Aorta (tissue), 5 donors: Measurements from ENCODE around the gene RHOC. TPM values are rescaled to one million over a fixed set of nuclear protein-coding genes. Genes with fewer than 3 reads are reported as not detected.

Experiments used
- ATAC-seq: fragments of 200-7000 bp; cut with Tn5 transposase; one replicate; pipeline ENCODE4 v1.9.1; 2022; ENCODE audit warnings: moderate library complexity; ENCODE audit not compliant: low FRiP score
- DNase-seq, 2 donors: peaks; one replicate each; pipeline ENCODE4 v3.0.0-alpha.2; 2020
- H3K27ac ChIP-seq, 2 donors: one replicate each; pipeline ENCODE4 v1.5.1; 2013; ENCODE audit warnings: low read length in 2 of 2, mild to moderate bottlenecking in 2 of 2, moderate library complexity in 2 of 2, control low read depth in 1 of 2, inconsistent platforms in 1 of 2, low read depth in 1 of 2
- H3K27me3 ChIP-seq, 2 donors: one replicate each; pipeline ENCODE4 v1.6.1; 2013; ENCODE audit warnings: control low read depth in 1 of 2, low read length in 1 of 2, mild to moderate bottlenecking in 1 of 2, moderate library complexity in 1 of 2; ENCODE audit not compliant: insufficient read depth in 2 of 2, control insufficient read depth in 1 of 2
- H3K36me3 ChIP-seq, 2 donors: one replicate each; pipeline ENCODE4 v1.6.1; 2013; ENCODE audit warnings: control low read depth in 1 of 2, low read length in 1 of 2, mild to moderate bottlenecking in 1 of 2; ENCODE audit not compliant: insufficient read depth in 2 of 2, control insufficient read depth in 1 of 2
- H3K4me1 ChIP-seq, 2 donors: one replicate each; pipeline ENCODE4 v1.6.1; 2013; ENCODE audit warnings: low read length in 2 of 2, control low read depth in 1 of 2, mild to moderate bottlenecking in 1 of 2, moderate library complexity in 1 of 2; ENCODE audit not compliant: insufficient read depth in 2 of 2, control insufficient read depth in 1 of 2
- H3K4me3 ChIP-seq, 2 donors: one replicate each; pipeline ENCODE4 v1.5.1; 2013; ENCODE audit warnings: low read length in 2 of 2, control low read depth in 1 of 2, mild to moderate bottlenecking in 1 of 2
- H3K9me3 ChIP-seq: one replicate; pipeline ENCODE4 v1.6.1; 2013; ENCODE audit warnings: mild to moderate bottlenecking, low read length; ENCODE audit not compliant: control insufficient read depth
- WGBS, 2 donors: extraction: QIAGEN DNeasy Blood & Tissue Kit; methylation state at CpG; one replicate each; pipeline ENCODE4 v1.1.7; 2013; 5-methylcytosine and 5-hydroxymethylcytosine counted together
- intact Hi-C, 2 donors: fragments of 100-400 bp; cut with DNase I; formaldehyde crosslinking; loops; one replicate each; pipeline versions ENCODE4 v1.14.2 to v1.15.0; 2022
- polyA plus RNA-seq, 2 donors: library from polyadenylated mRNA; stranded (reverse); fragments of 200-250 nt; gene quantifications; one replicate each; pipeline ENCODE4 v1.2.3, GENCODE V29; 2013
- total RNA-seq, 2 donors: library from RNA; stranded (reverse); fragmentation: NEBNext Ultra II Directional; extraction: Animal tissue kit (Norgen Biotek cat#: 25700); gene quantifications; one replicate each; pipeline ENCODE4 v1.2.1, GENCODE V29; 2021
- donor health status: healthy with polysubstance abuse.
- donor health status: Bipolar disorder and iron deficiency.
- donor health status: DM: no; HTN: no; CAD: no.
- donor health status: DM: no; HTN: no; CAD: no.
- donor health status: DM: yes; HTN: yes; CAD: no.

RHOC gene
- total and polyA plus RNA-seq, 4 donors, result 269 to 540 (median 375) TPM

DNA sequence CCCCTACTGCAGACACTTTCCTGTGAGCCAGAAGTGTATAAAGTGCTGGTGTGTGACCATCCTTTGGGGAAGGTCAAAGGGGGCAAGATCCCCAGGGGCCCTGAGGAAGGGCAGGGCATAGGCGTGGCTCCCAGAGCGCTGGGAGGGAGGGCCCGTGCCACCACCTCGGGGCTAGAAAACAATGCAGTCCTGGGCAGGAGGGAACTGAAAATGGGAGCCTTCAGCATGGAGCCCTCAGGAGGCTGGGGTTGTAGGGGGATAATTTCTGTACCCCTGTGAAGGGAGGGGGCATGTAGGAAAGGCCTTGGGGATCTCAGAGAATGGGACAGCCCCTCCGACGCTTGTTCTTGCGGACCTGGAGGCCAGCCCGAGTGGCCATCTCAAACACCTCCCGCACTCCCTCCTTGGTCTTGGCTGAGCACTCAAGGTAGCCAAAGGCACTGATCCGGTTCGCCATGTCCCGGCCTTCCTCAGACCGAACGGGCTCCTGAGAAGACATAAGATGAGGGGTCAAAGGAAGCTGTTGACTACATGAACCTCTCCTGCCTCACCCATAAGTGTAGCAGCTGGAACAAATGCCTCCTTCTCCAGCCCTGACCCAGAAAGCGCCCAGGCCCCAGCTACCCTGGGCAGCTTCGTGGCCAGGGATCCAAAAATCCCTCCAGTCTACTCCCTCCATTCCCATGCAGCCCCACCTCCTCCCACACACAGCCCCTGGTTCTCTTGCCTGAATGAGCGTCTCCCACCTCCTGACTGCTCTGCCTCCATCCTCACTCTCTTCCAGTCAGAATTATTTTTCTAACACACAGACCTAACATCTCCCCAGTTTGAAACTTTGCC lies 5.5 kb downstream of the RHOC start:
- Histone ChIP-seq H3K27me3 (no peaks in the 10 kb centered on the region), H3K4me3 (no peak overlapping the region), H3K36me3 (no peaks in the 10 kb centered on the region), H3K27ac (peak overlapping the region; percentile 52 to 82), H3K4me1 (no peaks in the 10 kb centered on the region), H3K9me3 (no peaks in the 10 kb centered on the region)
- intact Hi-C loops, result loop anchor here in 1 of 2 donors (5.0 to 10.0 kb wide), 3 partner anchors 64 to 237 kb away; no protein-coding TSS in a partner anchor
- ATAC-seq, result no peak
- 72 to 74% methylated on average over 17 of the region's 17 CpGs for WGBS, 2 donors
- peak in 1 of 2 donors; percentile 66 for DNase-seq

DNA sequence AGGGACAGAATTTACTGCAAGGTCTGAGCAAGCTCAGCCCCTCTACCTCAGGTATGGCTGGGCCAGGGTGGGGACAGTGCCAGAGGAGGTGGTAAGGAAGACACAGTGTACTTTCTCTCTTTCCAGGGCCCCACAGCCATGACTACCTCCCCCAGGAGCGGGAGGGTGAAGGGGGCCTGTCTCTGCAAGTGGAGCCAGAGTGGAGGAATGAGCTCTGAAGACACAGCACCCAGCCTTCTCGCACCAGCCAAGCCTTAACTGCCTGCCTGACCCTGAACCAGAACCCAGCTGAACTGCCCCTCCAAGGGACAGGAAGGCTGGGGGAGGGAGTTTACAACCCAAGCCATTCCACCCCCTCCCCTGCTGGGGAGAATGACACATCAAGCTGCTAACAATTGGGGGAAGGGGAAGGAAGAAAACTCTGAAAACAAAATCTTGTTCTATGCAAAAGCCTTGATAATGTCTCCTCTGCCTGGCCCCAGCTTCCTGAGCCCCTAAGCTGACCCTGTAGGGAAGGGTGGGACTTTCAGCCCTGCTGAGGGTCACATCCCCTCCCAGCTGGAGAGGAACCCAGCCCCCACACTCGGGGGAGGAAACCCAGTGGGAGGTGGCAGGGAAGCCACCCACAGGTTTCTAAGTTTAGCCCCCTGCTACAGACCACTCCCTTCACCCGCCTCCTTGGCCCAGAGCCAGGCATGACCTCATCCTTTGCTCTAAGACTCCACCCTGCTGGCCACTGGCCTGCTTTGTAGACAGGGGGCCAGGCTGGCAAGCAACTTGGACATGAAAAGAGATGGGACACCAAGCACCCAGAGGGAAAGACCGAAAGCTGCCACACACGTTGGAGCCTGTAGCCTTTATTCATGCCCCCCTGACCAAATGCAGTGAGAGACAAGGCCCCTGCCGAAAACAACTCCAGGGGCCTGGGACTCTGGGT lies 6.4 kb downstream of the RHOC start:
- WGBS, 2 donors, result 5 to 7% methylated on average over 7 of the region's 7 CpGs
- DNase-seq (peak; percentile 98 to 100), ATAC-seq (peak; percentile 88)
- H3K27me3 ChIP-seq, result no peaks in the 10 kb centered on the region
- no peaks in the 10 kb centered on the region for H3K4me1 ChIP-seq
- H3K4me3 ChIP-seq, result no peak overlapping the region
- no peaks in the 10 kb centered on the region for H3K36me3 ChIP-seq
- H3K27ac ChIP-seq, result peak overlapping the region; percentile 52 to 82
- no peaks in the 10 kb centered on the region for H3K9me3 ChIP-seq
- intact Hi-C loops, result loop anchor here in 1 of 2 donors (1.0 to 10.0 kb wide), 4 partner anchors 25 to 236 kb away; no protein-coding TSS in a partner anchor

DNA sequence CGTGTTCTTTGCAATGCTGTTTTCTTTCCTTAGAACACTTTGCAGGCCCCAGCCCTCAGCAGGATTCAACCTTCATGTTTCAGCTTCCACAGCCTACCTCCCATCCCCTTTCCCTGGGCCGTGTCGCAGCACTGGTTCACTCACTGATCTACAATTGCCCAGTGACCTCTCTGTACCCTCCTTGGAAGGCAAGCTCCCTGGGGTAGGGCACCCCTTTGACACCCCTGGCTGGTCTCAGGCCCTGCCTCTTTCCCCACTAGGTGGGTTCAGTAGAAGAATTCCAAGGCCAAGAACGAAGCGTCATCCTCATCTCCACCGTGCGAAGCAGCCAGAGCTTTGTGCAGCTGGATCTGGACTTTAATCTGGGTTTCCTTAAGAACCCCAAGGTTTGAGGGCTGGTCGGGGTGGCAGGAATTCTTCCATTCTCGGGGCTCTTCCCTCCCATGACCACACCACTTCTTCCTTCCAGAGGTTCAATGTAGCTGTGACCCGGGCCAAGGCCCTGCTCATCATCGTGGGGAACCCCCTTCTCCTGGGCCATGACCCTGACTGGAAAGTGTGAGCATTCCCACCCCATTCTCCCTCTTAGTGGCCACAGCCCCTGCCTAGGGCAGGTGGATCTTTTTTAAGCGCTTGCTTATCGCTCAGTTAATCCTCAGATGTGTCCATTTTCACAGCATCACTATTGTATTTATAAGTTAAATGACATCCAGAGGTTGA lies 7.3 kb downstream of the RHOC start:
- Histone ChIP-seq H3K36me3 (no peaks in the 10 kb centered on the region), H3K27ac (peak overlapping the region; percentile 37 to 66), H3K4me3 (no peak overlapping the region), H3K27me3 (no peaks in the 10 kb centered on the region), H3K4me1 (no peaks in the 10 kb centered on the region), H3K9me3 (no peaks in the 10 kb centered on the region)
- DNase-seq, result peak in 1 of 2 donors; percentile 62
- intact Hi-C loops, result loop anchor here in 1 of 2 donors (1.0 to 10.0 kb wide), 4 partner anchors 24 to 235 kb away; no protein-coding TSS in a partner anchor
- WGBS, 2 donors, result 80 to 84% methylated on average over 13 of the region's 13 CpGs
- no peak for ATAC-seq

DNA sequence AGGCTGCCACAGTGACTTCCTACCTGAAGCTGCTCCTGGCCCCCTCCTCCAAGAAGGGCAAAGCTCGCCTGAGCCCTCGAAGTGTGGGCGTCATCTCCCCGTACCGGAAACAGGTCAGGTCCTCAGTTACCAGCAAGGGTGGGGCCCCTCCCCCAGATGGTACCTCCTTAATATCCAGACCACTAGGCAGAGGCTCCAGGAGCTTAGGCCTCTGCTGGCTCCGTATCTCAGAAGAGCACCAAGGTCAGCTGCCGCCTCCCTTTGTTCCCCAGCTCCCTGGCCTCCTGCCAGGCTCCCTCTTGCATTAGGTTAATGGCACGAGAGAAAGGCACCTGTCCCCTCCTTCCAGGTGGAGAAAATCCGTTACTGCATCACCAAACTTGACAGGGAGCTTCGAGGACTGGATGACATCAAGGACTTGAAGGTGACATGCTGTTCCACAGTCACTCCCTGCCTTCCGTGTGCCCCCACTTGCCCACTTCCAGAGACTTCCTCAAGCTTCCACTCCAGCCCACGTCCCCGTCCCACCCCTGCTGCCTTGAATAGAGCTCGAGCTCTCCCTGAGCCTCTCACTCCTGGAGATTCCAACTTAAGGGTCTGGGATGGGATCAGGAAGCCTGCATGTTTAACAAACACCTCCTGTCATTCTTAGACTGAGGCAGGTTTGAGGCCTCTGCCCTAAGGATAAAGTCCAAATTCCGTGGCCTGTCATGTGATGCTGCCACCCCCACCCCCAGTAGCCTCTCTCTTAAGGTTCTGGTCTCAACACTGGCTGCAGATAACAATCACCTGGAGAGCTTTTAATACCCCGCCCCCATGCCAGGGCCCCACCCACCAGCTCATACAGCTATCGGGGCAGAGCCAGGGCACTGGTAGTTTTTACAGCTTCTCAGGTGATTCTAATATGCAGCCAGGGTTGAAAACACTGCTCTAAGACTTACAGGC lies 8.3 kb downstream of the RHOC start:
- intact Hi-C loops, result no loop called here
- 71 to 72% methylated on average over 17 of the region's 17 CpGs for WGBS, 2 donors
- Histone ChIP-seq H3K4me1 (no peaks in the 10 kb centered on the region), H3K9me3 (no peaks in the 10 kb centered on the region), H3K4me3 (no peak overlapping the region), H3K27ac (peak overlapping the region in 1 of 2 donors; percentile 24), H3K27me3 (no peaks in the 10 kb centered on the region), H3K36me3 (no peaks in the 10 kb centered on the region)
- no peak for ATAC-seq
- peak in 1 of 2 donors; percentile 76 for DNase-seq

- Histone ChIP-seq H3K4me1 (no peaks in the 10 kb centered on the region), H3K27ac (no peak overlapping the region), H3K9me3 (no peaks in the 10 kb centered on the region), H3K4me3 (no peak overlapping the region), H3K36me3 (peaks cover 0 to under 1% of the 10 kb centered on the region in 2 donors), H3K27me3 (no peaks in the 10 kb centered on the region)
- intact Hi-C loops, result no loop called here
- DNase-seq (peak in 1 of 2 donors; percentile 57), ATAC-seq (no peak)
- 90 to 94% methylated on average over 9 of the region's 9 CpGs for WGBS, 2 donors
Observed at GRCh38 chr1:112697781-112698201, 9.1 kb downstream of the RHOC start.

GRCh38 chr1:112696578-112697314 lies 10.2 kb downstream of the RHOC start:
- no peaks in the 10 kb centered on the region for H3K27me3 ChIP-seq
- WGBS, 2 donors, result 85 to 91% methylated on average over 7 of the region's 7 CpGs
- no peaks in the 10 kb centered on the region for H3K9me3 ChIP-seq
- peaks cover 0 to 2% of the 10 kb centered on the region in 2 donors for H3K36me3 ChIP-seq
- DNase-seq (peak in 1 of 2 donors; percentile 39), ATAC-seq (no peak)
- H3K27ac ChIP-seq, result no peak overlapping the region
- intact Hi-C loops, result no loop called here
- H3K4me1 ChIP-seq, result no peaks in the 10 kb centered on the region
- H3K4me3 ChIP-seq, result no peak overlapping the region

- H3K36me3 ChIP-seq, result peaks cover 0 to 4% of the 10 kb centered on the region in 2 donors
- 95 to 96% methylated on average over 9 of the region's 9 CpGs for WGBS, 2 donors
- peak in 1 of 2 donors; percentile 70 for DNase-seq
Observed at GRCh38 chr1:112695276-112695675, 11.7 kb downstream of the RHOC start.

More at GRCh38 chr1:112695276-112695675, 11.7 kb downstream of the RHOC start:
- no peaks in the 10 kb centered on the region for H3K9me3 ChIP-seq
- H3K4me1 ChIP-seq, result no peaks in the 10 kb centered on the region
- no peaks in the 10 kb centered on the region for H3K27me3 ChIP-seq
- intact Hi-C loops, result no loop called here
- H3K4me3 ChIP-seq, result no peak overlapping the region
- no peak for ATAC-seq
- no peak overlapping the region for H3K27ac ChIP-seq
